Measurements from ENCODE around the gene KRTAP10-6. TPM values are rescaled to one million over a fixed set of nuclear protein-coding genes. Genes with fewer than 3 reads are reported as not detected.
"Not testable (repeated sequence)": the region's sequence is repeated elsewhere in the genome, so short reads cannot be mapped to it uniquely, and the experiment has no call there.

Gene KRTAP10-6
- total RNA-seq, 4 donors from 2014 or later: not detected

- no peak overlapping the region for H3K27ac ChIP-seq
- no peak for DNase-seq
- no peaks in the 10 kb centered on the region for H3K36me3 ChIP-seq
- peaks cover 0 to 8% of the 10 kb centered on the region in 2 donors for H3K9me3 ChIP-seq
- H3K4me1 ChIP-seq: no peaks in the 10 kb centered on the region
- no peaks in the 10 kb centered on the region for H3K27me3 ChIP-seq
- no peak overlapping the region for H3K4me3 ChIP-seq
- TF ChIP-seq POLR2A (IDR thresholded peaks at IDR 0.05): no peak
- TF ChIP-seq CTCF (IDR thresholded peaks at IDR 0.05): no peak
- intact Hi-C loops (cut with DNase I; ENCODE audit: low total_unique reads): no loop called here
Observed at GRCh38 chr21:44628707-44629391, 36.5 kb upstream of the KRTAP10-6 start.

GRCh38 chr21:44627831-44628233 is 35.5 kb upstream of the KRTAP10-6 start:
- H3K4me1 ChIP-seq; H3K27me3 ChIP-seq; intact Hi-C loops (cut with DNase I; ENCODE audit: low total_unique reads); H3K27ac ChIP-seq; H3K9me3 ChIP-seq; H3K4me3 ChIP-seq; DNase-seq; H3K36me3 ChIP-seq: not testable (repeated sequence)

- DNase-seq; H3K27me3 ChIP-seq; H3K27ac ChIP-seq; H3K4me1 ChIP-seq; H3K9me3 ChIP-seq; intact Hi-C loops (cut with DNase I; ENCODE audit: low total_unique reads); H3K4me3 ChIP-seq; H3K36me3 ChIP-seq: not testable (repeated sequence)
Observed at GRCh38 chr21:44627181-44627822, 35.0 kb upstream of the KRTAP10-6 start.

- TF ChIP-seq CTCF (IDR thresholded peaks at IDR 0.05): no peak
- TF ChIP-seq POLR2A (IDR thresholded peaks at IDR 0.05): no peak
- DNase-seq: no peak
- Histone ChIP-seq H3K27ac (no peak within 1 kb of the TSS), H3K27me3 (no peaks in the 10 kb centered on the region), H3K36me3 (no peaks in the 10 kb centered on the region), H3K4me3 (no peak within 1 kb of the TSS), H3K9me3 (peaks cover 0 to 1% of the 10 kb centered on the region in 2 donors), H3K4me1 (no peaks in the 10 kb centered on the region)
- intact Hi-C loops (cut with DNase I; ENCODE audit: low total_unique reads): no loop called here
Observed at GRCh38 chr21:44626673-44627143, 34.4 kb upstream of the KRTAP10-6 start, which contains the start of gene KRTAP10-9. Gene KRTAP10-9, plus strand, starts transcription at chr21:44627093. Its CDS starts 79 bp downstream, at chr21:44627172.

GRCh38 chr21:44626262-44626661 is 34.0 kb upstream of the KRTAP10-6 start:
- no peaks in the 10 kb centered on the region for H3K36me3 ChIP-seq
- no peak for DNase-seq
- no peak overlapping the region for H3K4me3 ChIP-seq
- TF ChIP-seq POLR2A (IDR thresholded peaks at IDR 0.05) (no peak), CTCF (IDR thresholded peaks at IDR 0.05) (no peak)
- intact Hi-C loops (cut with DNase I; ENCODE audit: low total_unique reads): no loop called here
- no peaks in the 10 kb centered on the region for H3K9me3 ChIP-seq
- no peaks in the 10 kb centered on the region for H3K27me3 ChIP-seq
- no peaks in the 10 kb centered on the region for H3K4me1 ChIP-seq
- H3K27ac ChIP-seq: no peak overlapping the region

GRCh38 chr21:44625756-44626155 is 33.5 kb upstream of the KRTAP10-6 start:
- DNase-seq: no peak
- H3K27ac ChIP-seq: no peak overlapping the region
- no peak overlapping the region for H3K4me3 ChIP-seq
- H3K9me3 ChIP-seq: no peaks in the 10 kb centered on the region
- H3K36me3 ChIP-seq: no peaks in the 10 kb centered on the region
- intact Hi-C loops (cut with DNase I; ENCODE audit: low total_unique reads): no loop called here
- no peak for TF ChIP-seq CTCF (IDR thresholded peaks at IDR 0.05)
- H3K4me1 ChIP-seq: no peaks in the 10 kb centered on the region
- H3K27me3 ChIP-seq: no peaks in the 10 kb centered on the region
